ENCODE measurements around the gene IL27RA.

The IL27RA gene

GRCh38 chr19:14054099-14054498 is 22.5 kb downstream of the IL27RA start:
- no peak for DNase-seq
- no peak for TF ChIP-seq POLR2A (IDR thresholded peaks at IDR 0.05; ENCODE audit: low read length)
- no peak for TF ChIP-seq GATA1 (IDR thresholded peaks at IDR 0.05; ENCODE audit: low read depth, low read length)

- TF ChIP-seq GATA1 (IDR thresholded peaks at IDR 0.05; ENCODE audit: low read depth, low read length): no peak
- TF ChIP-seq POLR2A (IDR thresholded peaks at IDR 0.05; ENCODE audit: low read length): no peak
- DNase-seq: no peak
These were observed 23.2 kb downstream of the IL27RA start for GRCh38 chr19:14054721-14055120.

- no peak for TF ChIP-seq GATA1 (IDR thresholded peaks at IDR 0.05; ENCODE audit: low read depth, low read length)
- no peak for TF ChIP-seq POLR2A (IDR thresholded peaks at IDR 0.05; ENCODE audit: low read length)
- DNase-seq: no peak
These were observed 23.8 kb downstream of the IL27RA start for GRCh38 chr19:14055396-14055795.

GRCh38 chr19:14056069-14056666 is 24.6 kb downstream of the IL27RA start:
- no peak for DNase-seq
- no peak for TF ChIP-seq GATA1 (IDR thresholded peaks at IDR 0.05; ENCODE audit: low read depth, low read length)
- TF ChIP-seq POLR2A (IDR thresholded peaks at IDR 0.05; ENCODE audit: low read length): no peak

- TF ChIP-seq POLR2A (IDR thresholded peaks at IDR 0.05; ENCODE audit: low read length) (no peak), GATA1 (IDR thresholded peaks at IDR 0.05; ENCODE audit: low read depth, low read length) (no peak)
These were observed 25.3 kb downstream of the IL27RA start for GRCh38 chr19:14056741-14057356.

GRCh38 chr19:14058182-14059092 is 26.9 kb downstream of the IL27RA start:
- no peak for DNase-seq
- TF ChIP-seq POLR2A (IDR thresholded peaks at IDR 0.05; ENCODE audit: low read length) (no peak), GATA1 (IDR thresholded peaks at IDR 0.05; ENCODE audit: low read depth, low read length) (no peak)

More at GRCh38 chr19:14056741-14057356, 25.3 kb downstream of the IL27RA start:
- no peak for DNase-seq

- TF ChIP-seq POLR2A (IDR thresholded peaks at IDR 0.05; ENCODE audit: low read length) (no peak), GATA1 (IDR thresholded peaks at IDR 0.05; ENCODE audit: low read depth, low read length) (no peak)
- peak; percentile 51 to 66 for DNase-seq
These were observed 27.5 kb downstream of the IL27RA start for GRCh38 chr19:14059093-14059480.

- TF ChIP-seq POLR2A (IDR thresholded peaks at IDR 0.05; ENCODE audit: low read length): no peak
- no peak for TF ChIP-seq GATA1 (IDR thresholded peaks at IDR 0.05; ENCODE audit: low read depth, low read length)
- peak; percentile 74 to 89 for DNase-seq
These were observed 28.1 kb downstream of the IL27RA start for GRCh38 chr19:14059652-14060155.

- TF ChIP-seq GATA1 (IDR thresholded peaks at IDR 0.05; ENCODE audit: low read depth, low read length): no peak
- TF ChIP-seq POLR2A (IDR thresholded peaks at IDR 0.05; ENCODE audit: low read length): no peak
- peak in 1 of 2 experiments; percentile 23 for DNase-seq
These were observed 29.7 kb downstream of the IL27RA start for GRCh38 chr19:14061081-14061749.

- TF ChIP-seq GATA1 (IDR thresholded peaks at IDR 0.05; ENCODE audit: low read depth, low read length) (no peak), POLR2A (IDR thresholded peaks at IDR 0.05; ENCODE audit: low read length) (no peak)
- DNase-seq: no peak
These were observed 30.4 kb downstream of the IL27RA start, which contains the start of gene PALM3 for GRCh38 chr19:14061751-14062557. Gene PALM3, minus strand, starts transcription at chr19:14062076. Its CDS starts 96 bp downstream, at chr19:14061980.

- no peak for TF ChIP-seq POLR2A (IDR thresholded peaks at IDR 0.05; ENCODE audit: low read length)
- TF ChIP-seq GATA1 (IDR thresholded peaks at IDR 0.05; ENCODE audit: low read depth, low read length): no peak
- no peak for DNase-seq
These were observed 30.9 kb downstream of the IL27RA start for GRCh38 chr19:14062558-14062855.

- DNase-seq: no peak
- TF ChIP-seq POLR2A (IDR thresholded peaks at IDR 0.05; ENCODE audit: low read length) (no peak), GATA1 (IDR thresholded peaks at IDR 0.05; ENCODE audit: low read depth, low read length) (no peak)
These were observed 31.5 kb downstream of the IL27RA start for GRCh38 chr19:14063105-14063504.

GRCh38 chr19:14066134-14066533 is 34.6 kb downstream of the IL27RA start:
- TF ChIP-seq GATA1 (IDR thresholded peaks at IDR 0.05; ENCODE audit: low read depth, low read length): no peak
- TF ChIP-seq POLR2A (IDR thresholded peaks at IDR 0.05; ENCODE audit: low read length): no peak
- no peak for DNase-seq

Data from erythroblast (primary cell).